GM19468 (cell line): Measurements from ENCODE around the gene ANO4.

Source experiments
- ATAC-seq: cut with Tn5 transposase; IDR thresholded peaks from one replicate; pipeline ENCODE4 v1.9.1; 2021; ENCODE audit warnings: mild to moderate bottlenecking, moderate library complexity, moderate number of reproducible peaks; ENCODE audit not compliant: unreplicated experiment; ENCODE audit errors: extremely low read depth

Gene ANO4

GRCh38 chr12:100935929-100936328 lies 141.4 kb downstream of the ANO4 start:
- no peak for ATAC-seq

GRCh38 chr12:100936661-100937060 lies 142.1 kb downstream of the ANO4 start:
- no peak for ATAC-seq

- ATAC-seq = no peak
These were observed 145.9 kb downstream of the ANO4 start for GRCh38 chr12:100940503-100940902.

GRCh38 chr12:100942984-100943749 lies 148.6 kb downstream of the ANO4 start:
- no peak for ATAC-seq

- no peak for ATAC-seq
These were observed 157.2 kb downstream of the ANO4 start for GRCh38 chr12:100951756-100952155.

- no peak for ATAC-seq
These were observed 158.6 kb downstream of the ANO4 start for GRCh38 chr12:100953217-100953616.

GRCh38 chr12:100953677-100954076 lies 159.1 kb downstream of the ANO4 start:
- no peak for ATAC-seq

- ATAC-seq = no peak
These were observed 159.5 kb downstream of the ANO4 start for GRCh38 chr12:100954118-100954517.

GRCh38 chr12:100955139-100955538 lies 160.6 kb downstream of the ANO4 start:
- ATAC-seq = no peak

- ATAC-seq = no peak
These were observed 161.8 kb downstream of the ANO4 start for GRCh38 chr12:100956311-100956852.

GRCh38 chr12:100959481-100959880 lies 164.9 kb downstream of the ANO4 start:
- ATAC-seq = no peak

- no peak for ATAC-seq
These were observed 167.6 kb downstream of the ANO4 start for GRCh38 chr12:100962086-100962712.

- ATAC-seq = no peak
These were observed 168.8 kb downstream of the ANO4 start for GRCh38 chr12:100963381-100963780.

GRCh38 chr12:100964028-100964427 lies 169.5 kb downstream of the ANO4 start:
- no peak for ATAC-seq

- no peak for ATAC-seq
These were observed 172.6 kb downstream of the ANO4 start for GRCh38 chr12:100967189-100967588.

- no peak for ATAC-seq
These were observed 176.3 kb downstream of the ANO4 start for GRCh38 chr12:100970894-100971293.

- no peak for ATAC-seq
These were observed 177.5 kb downstream of the ANO4 start for GRCh38 chr12:100972121-100972520.

GRCh38 chr12:100974341-100974740 lies 179.8 kb downstream of the ANO4 start:
- no peak for ATAC-seq

- ATAC-seq = no peak
These were observed 180.2 kb downstream of the ANO4 start for GRCh38 chr12:100974747-100975146.

GRCh38 chr12:100976735-100977134 lies 182.2 kb downstream of the ANO4 start:
- ATAC-seq = no peak

- no peak for ATAC-seq
These were observed 186.3 kb downstream of the ANO4 start for GRCh38 chr12:100980856-100981255.
